HEK293 (cell line): ENCODE results near the gene AIFM3.

Experiments used
- CTCF ChIP-seq: fragments of 450-650 bp; formaldehyde crosslinking; IDR thresholded peaks from 2 replicates; pipeline ENCODE4 v1.5.1; 2016; ENCODE audit warnings: missing biosample characterization, missing genetic modification characterization
- TCF7L2 ChIP-seq: IDR thresholded peaks from 2 replicates; pipeline ENCODE4 v1.6.1; 2011; ENCODE audit warnings: low read depth, mild to moderate bottlenecking, inconsistent platforms, low read length, moderate library complexity, borderline replicate concordance
- YY1 ChIP-seq: fragments of 450-650 bp; formaldehyde crosslinking; IDR thresholded peaks from 2 replicates; pipeline ENCODE4 v1.5.1; 2018; ENCODE audit warnings: missing biosample characterization, missing genetic modification characterization
- ZNF274 ChIP-seq, 2 experiments: fragments of 200-500 bp in 1 of 2; fragments of 450-650 bp in 1 of 2; sonication (Bioruptor generic) in 1 of 2; formaldehyde crosslinking in 1 of 2; IDR thresholded peaks; 2 replicates each; pipeline versions ENCODE4 v1.5.1 to v1.6.1; 2014 to 2016; ENCODE audit warnings: borderline replicate concordance in 1 of 2, inconsistent platforms in 1 of 2, low read length in 1 of 2, missing biosample characterization in 1 of 2, missing genetic modification characterization in 1 of 2
- ZNF548 ChIP-seq: fragments of 450-650 bp; formaldehyde crosslinking; IDR thresholded peaks from 2 replicates; pipeline ENCODE4 v1.5.1; 2016; ENCODE audit warnings: missing biosample characterization, missing genetic modification characterization
- ZNF76 ChIP-seq: fragments of 450-650 bp; formaldehyde crosslinking; IDR thresholded peaks from 2 replicates; pipeline ENCODE4; 2016; ENCODE audit warnings: low read depth, missing biosample characterization, missing genetic modification characterization, borderline replicate concordance
- TF ChIP-seq, protein P1 (sequence below): fragments of 450-650 bp; formaldehyde crosslinking; IDR thresholded peaks from 2 replicates; pipeline ENCODE4 v1.5.1; 2016; ENCODE audit warnings: missing biosample characterization, missing genetic modification characterization
- TF ChIP-seq, protein P2 (sequence below): sonication (generic); formaldehyde crosslinking; IDR thresholded peaks from 2 replicates; pipeline ENCODE4 v1.8.1; 2022; ENCODE audit warnings: mild to moderate bottlenecking, moderate library complexity, missing genetic modification reagents

- TF ChIP-seq ZNF76 (tag by site-specific recombination) (no peak), CTCF (tag by site-specific recombination) (no peak), ZNF274 (IDR thresholded peaks at IDR 0.05; ENCODE audit: low read length) (no peak), ZNF274 (tag by site-specific recombination; IDR thresholded peaks at IDR 0.05; ENCODE audit: borderline replicate concordance) (no peak), TCF7L2 (no peak), YY1 (tag by site-specific recombination) (no peak), ZNF548 (tag by site-specific recombination) (no peak)
- TF ChIP-seq, protein P1, sequence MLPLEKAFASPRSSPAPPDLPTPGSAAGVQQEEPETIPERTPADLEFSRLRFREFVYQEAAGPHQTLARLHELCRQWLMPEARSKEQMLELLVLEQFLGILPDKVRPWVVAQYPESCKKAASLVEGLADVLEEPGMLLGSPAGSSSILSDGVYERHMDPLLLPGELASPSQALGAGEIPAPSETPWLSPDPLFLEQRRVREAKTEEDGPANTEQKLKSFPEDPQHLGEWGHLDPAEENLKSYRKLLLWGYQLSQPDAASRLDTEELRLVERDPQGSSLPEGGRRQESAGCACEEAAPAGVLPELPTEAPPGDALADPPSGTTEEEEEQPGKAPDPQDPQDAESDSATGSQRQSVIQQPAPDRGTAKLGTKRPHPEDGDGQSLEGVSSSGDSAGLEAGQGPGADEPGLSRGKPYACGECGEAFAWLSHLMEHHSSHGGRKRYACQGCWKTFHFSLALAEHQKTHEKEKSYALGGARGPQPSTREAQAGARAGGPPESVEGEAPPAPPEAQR (tag by site-specific recombination) = no peak
- TF ChIP-seq, protein P2, sequence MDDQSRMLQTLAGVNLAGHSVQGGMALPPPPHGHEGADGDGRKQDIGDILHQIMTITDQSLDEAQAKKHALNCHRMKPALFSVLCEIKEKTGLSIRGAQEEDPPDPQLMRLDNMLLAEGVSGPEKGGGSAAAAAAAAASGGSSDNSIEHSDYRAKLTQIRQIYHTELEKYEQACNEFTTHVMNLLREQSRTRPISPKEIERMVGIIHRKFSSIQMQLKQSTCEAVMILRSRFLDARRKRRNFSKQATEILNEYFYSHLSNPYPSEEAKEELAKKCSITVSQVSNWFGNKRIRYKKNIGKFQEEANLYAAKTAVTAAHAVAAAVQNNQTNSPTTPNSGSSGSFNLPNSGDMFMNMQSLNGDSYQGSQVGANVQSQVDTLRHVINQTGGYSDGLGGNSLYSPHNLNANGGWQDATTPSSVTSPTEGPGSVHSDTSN (CRISPR knock-in tag) = no peak
Observed at GRCh38 chr22:20919718-20920117, 47.3 kb upstream of the AIFM3 start.
